PC-3 (cell line): ENCODE measurements around the gene SERPINC1. TPM values are rescaled to one million over a fixed set of nuclear protein-coding genes. Genes with fewer than 3 reads are reported as not detected.

ENCODE experiments used
- ATAC-seq: fragments of 200-7000 bp; cut with Tn5 transposase; 2 replicates; pipeline ENCODE4 v1.9.1; 2020; ENCODE audit warnings: mild to moderate bottlenecking, moderate library complexity
- BruUV-seq: library from RNA; stranded (reverse); fragments of 400-500 nt; replicated peaks from 2 replicates; lab custom pipeline; 2021; lab: Mats Ljungman, UMichigan
- CTCF ChIA-PET: fragments of 300-600 bp; sonication (Branson Sonifier 250); formaldehyde crosslinking; loops from one replicate; lab custom pipeline; 2022; ENCODE audit warnings: antibody characterized with exemption; lab: Charles Lee
- POLR2A ChIA-PET: fragments of 300-600 bp; sonication (Branson Sonifier 250); formaldehyde crosslinking; loops from one replicate; lab custom pipeline; 2022; ENCODE audit warnings: antibody characterized with exemption; ENCODE audit not compliant: unreplicated experiment; lab: Charles Lee
- DNase-seq: peaks from one replicate; pipeline ENCODE4 v3.0.0-alpha.2; 2015
- H2AFZ ChIP-seq: fragments of 300-600 bp; sonication (generic); 2 replicates; pipeline ENCODE4 v1.6.0; 2016; ENCODE audit warnings: antibody characterized with exemption, low read length
- H3F3A ChIP-seq: fragments of 300-600 bp; sonication (generic); one replicate; pipeline ENCODE4 v1.6.0; 2017; ENCODE audit warnings: antibody characterized with exemption, low read length, control low read depth, mild to moderate bottlenecking; ENCODE audit not compliant: unreplicated experiment
- H3K27ac ChIP-seq: fragments of 300-600 bp; sonication (generic); 2 replicates; pipeline ENCODE4 v1.5.1; 2016; ENCODE audit warnings: mild to moderate bottlenecking, low read length
- H3K27me3 ChIP-seq: fragments of 300-600 bp; sonication (generic); 2 replicates; pipeline ENCODE4 v1.6.1; 2016; ENCODE audit warnings: low read length, mixed read lengths
- H3K36me3 ChIP-seq: fragments of 300-600 bp; sonication (generic); 2 replicates; pipeline ENCODE4 v1.6.1; 2016; ENCODE audit warnings: low read depth, mixed run types, low read length, mixed read lengths
- H3K4me1 ChIP-seq: fragments of 300-600 bp; sonication (generic); 2 replicates; pipeline ENCODE4 v1.5.1; 2016; ENCODE audit warnings: low read length; ENCODE audit not compliant: insufficient read depth
- H3K4me2 ChIP-seq: fragments of 300-600 bp; sonication (generic); 2 replicates; pipeline ENCODE4 v1.6.0; 2016; ENCODE audit warnings: low read length
- H3K4me3 ChIP-seq: fragments of 300-600 bp; sonication (generic); 2 replicates; pipeline ENCODE4 v1.5.1; 2016; ENCODE audit warnings: mild to moderate bottlenecking, low read length, mixed read lengths
- H3K79me2 ChIP-seq: fragments of 300-600 bp; sonication (generic); 2 replicates; pipeline ENCODE4 v1.6.1; 2017; ENCODE audit warnings: low read length, mixed read lengths
- H3K9ac ChIP-seq: fragments of 300-600 bp; sonication (generic); 2 replicates; pipeline ENCODE4 v1.6.0; 2016; ENCODE audit warnings: mild to moderate bottlenecking, low read length
- H3K9me2 ChIP-seq: fragments of 300-600 bp; sonication (generic); replicated peaks from 2 replicates; pipeline ENCODE4 v1.6.1; 2016; ENCODE audit warnings: mixed run types, low read length, mixed read lengths
- H3K9me3 ChIP-seq: fragments of 300-600 bp; sonication (generic); 2 replicates; pipeline ENCODE4 v1.6.1; 2016; ENCODE audit warnings: low read length, mixed read lengths
- H4K20me1 ChIP-seq: fragments of 300-600 bp; sonication (generic); 2 replicates; pipeline ENCODE4 v1.6.1; 2016; ENCODE audit warnings: low read length, mixed read lengths
- EZH2 ChIP-seq: fragments of 300-600 bp; sonication (generic); IDR thresholded peaks from one replicate; pipeline ENCODE4 v1.6.1; 2017; ENCODE audit warnings: antibody characterized with exemption, mild to moderate bottlenecking, low read length; ENCODE audit not compliant: unreplicated experiment
- EZH2phosphoT487 ChIP-seq: fragments of 300-600 bp; sonication (generic); IDR thresholded peaks from 2 replicates; pipeline ENCODE4 v1.6.1; 2018; ENCODE audit warnings: mild to moderate bottlenecking, antibody characterized with exemption, low read length, borderline replicate concordance
- intact Hi-C: fragments of 100-400 bp; cut with micrococcal nuclease; formaldehyde crosslinking; loops from 2 replicates; pipeline ENCODE4 v1.9.0; 2023
- total RNA-seq: library from RNA; depleted of rRNA; stranded (reverse); fragments of >200 nt; gene quantifications from 2 replicates; pipeline ENCODE4 v1.2.3, GENCODE V29; 2014
- TF ChIP-seq, protein P1 (sequence below): fragments of 300-600 bp; sonication (generic); conservative IDR thresholded peaks from 2 replicates; pipeline ENCODE4 v1.5.1; 2017; ENCODE audit warnings: antibody characterized with exemption, low read depth, mild to moderate bottlenecking, low read length

The SERPINC1 gene
- total RNA-seq, 1 experiment from 2014 or later: not detected

DNA sequence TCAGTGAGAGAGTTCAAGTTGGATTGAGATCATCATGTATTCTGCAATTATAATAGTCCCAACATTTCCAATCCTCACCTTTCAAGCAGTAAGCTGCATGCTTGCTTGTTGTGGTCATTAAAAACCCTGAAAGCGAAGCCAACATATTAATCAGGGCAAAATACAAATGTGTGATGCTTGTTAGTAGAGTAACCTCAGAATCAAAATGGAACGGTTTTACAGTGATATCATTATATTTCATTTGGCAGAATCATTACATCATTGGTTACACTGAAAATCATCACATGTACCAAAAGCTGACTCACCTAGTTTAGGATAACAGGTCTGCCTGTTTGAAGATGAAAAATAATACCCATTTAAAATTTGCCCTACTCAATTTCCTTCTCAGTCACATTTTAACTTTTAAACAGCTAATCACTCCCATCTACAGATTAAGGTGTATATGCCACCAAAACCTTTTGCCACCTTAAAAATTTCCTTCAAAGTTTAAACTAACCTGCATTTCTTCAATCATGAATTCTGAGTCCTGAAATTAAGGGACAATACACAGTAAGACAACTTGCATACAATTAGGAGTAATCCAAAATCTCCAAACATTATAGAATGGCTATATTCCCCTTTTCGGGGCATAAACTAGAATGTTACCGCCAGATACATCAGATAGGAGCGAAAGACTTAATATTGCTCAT is 52.8 kb downstream of the SERPINC1 start:
- H4K20me1 ChIP-seq: peaks cover 44% of the 10 kb centered on the region

DNA sequence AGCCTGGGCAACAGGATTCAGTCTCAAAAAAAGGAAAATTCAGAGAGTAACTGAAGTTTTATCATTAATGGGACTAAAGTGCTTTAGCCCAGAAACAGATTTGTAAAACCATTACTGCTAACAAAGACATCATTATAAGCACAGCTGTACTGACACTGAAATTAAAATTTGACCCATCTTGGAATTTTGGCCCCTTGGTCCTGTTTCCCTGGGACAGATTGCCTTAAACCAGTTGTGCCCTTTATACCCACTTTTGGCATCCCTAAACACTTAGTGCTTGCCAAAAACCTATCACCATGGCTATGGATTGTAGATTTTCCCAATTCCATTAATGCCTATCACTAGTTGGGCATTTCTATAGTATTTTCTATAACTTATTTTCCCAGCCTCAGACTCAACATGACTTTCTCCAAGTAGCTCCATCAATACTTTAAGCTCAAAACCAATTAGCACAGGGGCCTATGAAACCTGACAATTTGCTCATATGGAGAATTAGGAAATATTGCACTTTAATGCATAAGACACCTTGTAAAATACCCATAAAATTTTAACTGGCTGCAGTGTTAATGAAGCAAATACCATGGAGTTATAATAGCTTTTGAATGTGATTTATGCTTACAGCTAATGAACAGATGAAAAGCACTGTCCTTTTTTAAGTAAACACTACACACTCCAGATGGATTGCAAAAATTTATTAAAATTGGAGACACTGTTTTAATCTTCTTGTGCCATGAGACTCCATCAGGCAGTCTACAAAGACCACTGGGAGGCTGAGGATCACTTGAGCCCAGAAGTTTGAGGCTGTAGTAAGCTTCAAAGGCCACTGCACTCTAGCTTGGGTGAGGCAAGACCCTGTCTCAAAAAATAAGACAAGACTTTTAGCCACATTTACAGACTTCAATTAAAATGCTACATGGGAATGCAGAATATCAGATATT is 53.6 kb downstream of the SERPINC1 start:
- no peak overlapping the region for H3K4me2 ChIP-seq
- POLR2A ChIA-PET: interaction anchor here (0.5 kb wide), 1 partner anchor 163 kb away, joined by 5 read pairs; no protein-coding TSS in a partner anchor

More for the DNA sequence above, 52.8 kb downstream of the SERPINC1 start:
- Histone ChIP-seq H3K4me1 (peaks cover 16% of the 10 kb centered on the region), H3K9ac (no peak overlapping the region), H3K36me3 (peaks cover 51% of the 10 kb centered on the region), H3K4me2 (peak overlapping the region; percentile 99), H3K4me3 (peak overlapping the region; percentile 100), H3K9me3 (no peaks in the 10 kb centered on the region), H3F3A (peaks cover 35% of the 10 kb centered on the region), H2AFZ (no peak overlapping the region), H3K9me2 (no peaks in the 10 kb centered on the region), H3K27me3 (no peaks in the 10 kb centered on the region), H3K27ac (no peak overlapping the region), H3K79me2 (peaks cover 29% of the 10 kb centered on the region)
- intact Hi-C loops: no loop called here
- TF ChIP-seq EZH2: no peak
- TF ChIP-seq, protein P1, sequence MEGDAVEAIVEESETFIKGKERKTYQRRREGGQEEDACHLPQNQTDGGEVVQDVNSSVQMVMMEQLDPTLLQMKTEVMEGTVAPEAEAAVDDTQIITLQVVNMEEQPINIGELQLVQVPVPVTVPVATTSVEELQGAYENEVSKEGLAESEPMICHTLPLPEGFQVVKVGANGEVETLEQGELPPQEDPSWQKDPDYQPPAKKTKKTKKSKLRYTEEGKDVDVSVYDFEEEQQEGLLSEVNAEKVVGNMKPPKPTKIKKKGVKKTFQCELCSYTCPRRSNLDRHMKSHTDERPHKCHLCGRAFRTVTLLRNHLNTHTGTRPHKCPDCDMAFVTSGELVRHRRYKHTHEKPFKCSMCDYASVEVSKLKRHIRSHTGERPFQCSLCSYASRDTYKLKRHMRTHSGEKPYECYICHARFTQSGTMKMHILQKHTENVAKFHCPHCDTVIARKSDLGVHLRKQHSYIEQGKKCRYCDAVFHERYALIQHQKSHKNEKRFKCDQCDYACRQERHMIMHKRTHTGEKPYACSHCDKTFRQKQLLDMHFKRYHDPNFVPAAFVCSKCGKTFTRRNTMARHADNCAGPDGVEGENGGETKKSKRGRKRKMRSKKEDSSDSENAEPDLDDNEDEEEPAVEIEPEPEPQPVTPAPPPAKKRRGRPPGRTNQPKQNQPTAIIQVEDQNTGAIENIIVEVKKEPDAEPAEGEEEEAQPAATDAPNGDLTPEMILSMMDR: no peak
- DNase-seq: no peak
- POLR2A ChIA-PET: no interaction called here
- CTCF ChIA-PET: no interaction called here
- BruUV-seq: no TSS peak
- ATAC-seq: no peak

More for the DNA sequence above, 53.6 kb downstream of the SERPINC1 start:
- H3K9me2 ChIP-seq: no peaks in the 10 kb centered on the region
- ATAC-seq: no peak
- peaks cover 51% of the 10 kb centered on the region for H3K36me3 ChIP-seq
- H3K4me1 ChIP-seq: peaks cover 12% of the 10 kb centered on the region; the same call in 1 of the 2 replicates
- no peak overlapping the region for H2AFZ ChIP-seq
- intact Hi-C loops: no loop called here
- H3K4me3 ChIP-seq: no peak overlapping the region
- H3K9ac ChIP-seq: no peak overlapping the region
- no peak for DNase-seq
- no peak overlapping the region for H3K27ac ChIP-seq
- no TSS peak for BruUV-seq
- peaks cover 35% of the 10 kb centered on the region for H3F3A ChIP-seq
- TF ChIP-seq EZH2phosphoT487: no peak
- TF ChIP-seq, protein P1: no peak
- TF ChIP-seq EZH2: no peak
- no peaks in the 10 kb centered on the region for H3K9me3 ChIP-seq
- peaks cover 44% of the 10 kb centered on the region for H4K20me1 ChIP-seq
- H3K79me2 ChIP-seq: peaks cover 29% of the 10 kb centered on the region
- CTCF ChIA-PET: no interaction called here
- H3K27me3 ChIP-seq: no peaks in the 10 kb centered on the region
